ENCODE results near the gene SAMD14.
A peak's percentile ranks its signal among the peaks of the same experiment; 100 is the strongest.

Gene SAMD14

GRCh38 chr17:50129728-50130558, at the start of gene SAMD14:
TSS of gene SAMD14 (minus strand) at chr17:50130160. CDS start at chr17:50124959, 5,201 bp downstream.
- DNase-seq (ENCODE audit: low spot score): no peak

- DNase-seq (ENCODE audit: low spot score): peak; percentile 56
Measured at GRCh38 chr17:50177983-50178834, 48.2 kb upstream of the SAMD14 start.

DNA sequence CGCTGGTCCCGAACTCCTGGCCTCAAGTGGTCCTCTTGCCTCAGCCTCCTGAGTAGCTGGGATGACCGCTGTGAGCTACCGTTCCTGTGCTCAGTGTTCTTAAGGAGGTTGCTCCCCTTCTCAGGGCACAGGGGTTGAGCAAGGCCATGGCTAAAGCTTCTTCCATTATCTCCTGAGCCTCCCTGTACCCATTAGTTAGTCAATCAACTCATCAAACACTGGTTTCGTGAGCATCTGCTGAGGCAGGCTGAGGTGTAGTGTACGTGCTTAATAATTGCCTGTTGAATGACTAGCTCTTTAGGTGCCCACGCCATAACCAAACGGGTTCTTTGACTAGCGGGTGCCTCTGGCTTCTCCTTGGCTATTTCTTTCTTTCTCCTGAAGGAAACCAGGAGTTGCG, 47.5 kb upstream of the SAMD14 start:
- no peak for DNase-seq (ENCODE audit: low spot score)

DNA sequence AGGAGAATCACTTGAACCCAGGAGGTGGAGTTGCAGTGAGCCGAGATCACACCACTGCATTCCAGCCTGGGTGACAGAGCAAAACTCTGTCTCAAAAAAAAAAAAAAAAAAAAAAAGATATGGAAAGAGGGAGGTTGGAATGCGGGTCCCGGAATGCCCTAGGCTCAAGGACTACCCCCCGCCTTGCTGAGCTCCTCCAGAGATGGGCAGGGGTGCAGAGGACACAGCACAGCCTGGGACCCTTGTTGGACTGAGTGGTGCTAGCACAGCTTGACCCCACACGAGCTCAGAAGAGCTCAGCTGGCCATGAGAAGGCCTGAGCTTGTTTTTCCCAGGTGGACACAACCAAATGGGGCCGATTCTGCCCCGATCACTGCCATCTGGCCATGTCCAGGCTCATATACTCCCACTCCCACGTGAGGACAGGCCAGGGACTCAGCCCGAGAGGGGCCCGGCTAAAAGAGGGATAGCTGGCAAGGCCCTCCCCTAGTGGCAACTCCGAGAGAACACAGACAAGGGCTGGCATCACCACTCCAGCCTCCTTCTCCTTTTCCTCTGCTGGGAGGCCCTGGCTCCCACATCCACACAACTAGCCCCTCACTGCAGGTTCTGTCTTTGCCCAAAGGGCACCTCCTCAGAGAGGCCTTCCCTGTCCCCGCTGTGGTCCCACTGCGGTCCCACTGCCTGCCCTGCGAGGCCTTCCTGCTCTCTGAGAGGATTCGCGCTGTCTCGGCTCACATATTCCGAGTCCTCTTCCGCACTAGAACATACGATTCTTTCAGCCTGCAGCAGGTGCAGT, 46.8 kb upstream of the SAMD14 start:
- no peak for DNase-seq (ENCODE audit: low spot score)

- no peak for DNase-seq (ENCODE audit: low spot score)
Measured at GRCh38 chr17:50175035-50175807, 45.3 kb upstream of the SAMD14 start.

DNA sequence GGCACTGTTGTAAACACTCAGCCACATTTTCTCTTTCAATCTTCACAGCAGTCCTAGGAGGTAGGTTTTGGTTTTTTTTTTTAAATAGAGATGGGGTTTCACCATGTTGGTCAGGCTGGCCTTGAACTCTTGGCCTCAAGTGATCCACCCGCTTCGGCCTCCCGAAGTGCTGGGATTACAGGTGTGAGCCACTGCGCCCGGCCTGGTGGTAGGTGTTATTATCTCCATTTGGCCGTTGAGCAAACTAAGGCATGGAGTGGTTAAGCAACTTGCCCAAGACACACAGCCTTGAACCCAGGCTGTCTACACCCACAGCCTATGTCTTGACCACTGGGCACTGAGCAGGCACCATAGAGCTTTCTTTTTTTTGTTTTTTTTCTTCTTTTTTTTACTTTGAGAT, 44.5 kb upstream of the SAMD14 start:
- DNase-seq (ENCODE audit: low spot score): no peak

DNA sequence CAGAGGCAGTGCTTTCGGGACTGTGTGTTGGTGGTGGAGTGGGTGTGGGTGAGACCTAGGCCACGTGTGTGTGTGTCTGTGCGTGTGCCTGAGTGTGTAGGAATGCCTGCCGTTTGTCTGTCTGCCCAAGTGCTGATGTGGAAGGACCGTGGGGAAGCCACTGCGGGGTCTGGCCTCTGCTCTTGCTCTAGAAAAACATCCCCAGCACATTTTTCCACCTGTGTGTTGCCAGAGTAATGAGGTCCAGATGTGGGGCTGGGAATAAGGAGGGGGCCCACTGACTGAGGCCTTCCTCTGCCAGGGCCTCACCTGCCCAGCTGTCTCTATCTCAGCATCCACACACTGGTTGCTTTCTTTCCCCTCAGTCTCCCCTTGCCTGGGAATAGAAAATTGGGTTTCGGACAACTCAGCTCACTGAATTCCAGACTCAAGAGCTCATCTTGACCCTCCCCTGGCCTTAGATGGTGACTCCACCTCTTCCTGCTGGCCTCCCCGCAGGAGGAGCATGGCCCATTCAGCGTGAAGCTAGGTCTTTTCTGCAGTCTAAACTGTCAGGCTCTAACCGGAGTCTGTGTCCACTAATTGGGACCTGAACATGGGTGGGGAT, 43.5 kb upstream of the SAMD14 start:
- no peak for DNase-seq (ENCODE audit: low spot score)

DNA sequence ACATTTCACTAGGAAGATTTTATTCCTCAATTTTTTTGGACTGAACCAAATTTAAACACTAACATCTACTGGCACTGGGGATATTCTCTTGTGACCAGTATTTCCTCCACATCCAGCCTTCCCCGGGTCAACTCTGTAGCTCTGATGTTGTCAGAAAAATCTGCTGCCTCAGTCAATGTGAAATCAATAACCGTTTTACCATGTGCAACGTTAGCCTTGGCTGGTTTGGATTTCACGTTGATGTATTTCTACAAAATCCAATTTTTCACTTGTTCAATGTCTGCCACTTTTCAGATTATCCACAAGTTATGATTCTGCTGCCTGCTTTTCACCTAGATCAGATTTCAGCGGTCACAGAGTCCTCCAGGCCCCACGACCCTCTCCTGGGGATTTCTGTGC, 43.0 kb upstream of the SAMD14 start:
- no peak for DNase-seq (ENCODE audit: low spot score)

DNA sequence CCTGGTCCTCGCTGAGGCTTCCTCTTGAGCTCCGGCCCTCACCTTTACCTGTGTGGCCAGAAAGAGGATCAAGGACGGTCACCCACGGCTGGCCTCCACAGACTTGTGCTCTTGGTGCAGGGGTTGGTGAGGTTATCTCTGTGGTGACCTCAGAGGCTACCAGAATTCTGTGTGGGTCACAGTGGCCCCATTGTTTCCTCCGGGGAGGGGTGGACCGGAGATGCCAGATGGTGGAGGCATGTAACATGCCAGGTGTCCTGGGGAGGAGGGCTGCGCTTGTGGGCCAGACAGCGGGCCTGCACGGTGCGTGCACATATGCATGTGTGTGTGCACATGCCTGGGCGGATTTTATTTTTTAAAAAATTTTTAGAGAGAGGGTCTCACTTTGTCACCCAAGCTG, 42.2 kb upstream of the SAMD14 start:
- no peak for DNase-seq (ENCODE audit: low spot score)

- DNase-seq (ENCODE audit: low spot score): no peak
Measured at GRCh38 chr17:50171371-50172071, 41.6 kb upstream of the SAMD14 start.

GRCh38 chr17:50170662-50171370, 40.9 kb upstream of the SAMD14 start:
- DNase-seq (ENCODE audit: low spot score): peak; percentile 29

- DNase-seq (ENCODE audit: low spot score): no peak
Measured at GRCh38 chr17:50169881-50170459, 40.0 kb upstream of the SAMD14 start.

DNA sequence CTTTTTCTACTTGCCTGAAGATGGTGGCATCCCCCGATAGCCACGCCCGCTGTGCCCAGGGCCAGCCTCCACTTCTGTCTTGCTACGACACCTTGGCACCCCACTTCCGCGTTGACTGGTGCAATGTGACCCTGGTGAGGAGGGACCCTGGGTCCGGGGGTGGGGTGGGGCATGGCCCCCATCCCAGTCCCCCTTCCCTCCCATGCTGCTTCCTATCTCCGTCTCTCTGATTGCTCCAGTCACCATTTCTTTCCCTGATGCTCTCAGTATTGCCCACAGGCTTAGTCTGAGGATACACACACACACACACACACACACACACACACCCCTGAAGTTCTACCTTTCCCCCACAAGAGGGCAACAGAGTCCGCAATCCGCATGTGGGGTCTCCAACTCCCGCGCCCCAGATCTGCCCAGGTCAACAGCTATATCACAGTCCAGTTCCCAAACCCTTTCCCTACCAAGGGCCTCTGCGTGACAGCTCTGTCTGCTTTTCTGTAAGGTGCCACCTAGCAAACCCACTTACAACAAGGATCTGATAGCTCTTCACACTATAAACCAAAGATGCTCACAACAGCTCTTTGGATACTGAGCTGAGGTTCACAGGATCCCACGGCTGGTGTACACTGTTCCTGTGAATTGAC, 39.3 kb upstream of the SAMD14 start:
- peak; percentile 67 for DNase-seq (ENCODE audit: low spot score)

DNA sequence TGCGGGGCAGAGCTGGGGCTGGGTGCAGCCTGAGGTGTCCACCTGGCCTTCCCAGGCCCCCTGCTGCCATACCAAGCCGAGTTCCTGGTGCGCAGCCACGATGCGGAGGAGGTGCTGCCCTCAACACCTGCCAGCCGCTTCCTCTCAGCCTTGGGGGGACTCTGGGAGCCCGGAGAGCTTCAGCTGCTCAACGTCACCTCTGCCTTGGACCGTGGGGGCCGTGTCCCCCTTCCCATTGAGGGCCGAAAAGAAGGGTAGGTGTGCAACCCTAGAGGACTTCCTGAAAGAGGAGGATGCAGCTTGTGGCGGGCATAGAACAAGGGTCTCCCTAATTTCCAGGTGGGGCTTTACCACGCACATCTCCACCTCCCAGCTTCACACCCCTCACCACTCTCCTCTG, 38.4 kb upstream of the SAMD14 start:
- DNase-seq (ENCODE audit: low spot score): no peak

DNA sequence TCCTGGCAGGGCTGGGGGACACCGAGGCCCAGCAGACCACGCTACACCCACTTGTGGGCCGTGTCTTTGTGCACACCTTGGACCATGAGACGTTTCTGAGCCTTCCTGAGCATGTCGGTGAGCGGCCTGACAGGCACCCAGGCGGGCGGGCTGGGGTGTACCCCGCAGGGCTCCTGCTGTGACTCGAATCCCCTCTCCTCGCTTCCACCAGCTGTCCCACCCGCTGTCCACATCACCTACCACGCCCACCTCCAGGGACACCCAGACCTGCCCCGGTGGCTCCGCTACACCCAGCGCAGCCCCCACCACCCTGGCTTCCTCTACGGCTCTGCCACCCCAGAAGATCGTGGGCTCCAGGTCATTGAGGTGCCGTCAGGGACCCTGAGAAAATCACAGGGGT, 37.4 kb upstream of the SAMD14 start:
- no peak for DNase-seq (ENCODE audit: low spot score)

- no peak for DNase-seq (ENCODE audit: low spot score)
Measured at GRCh38 chr17:50166518-50167181, 36.7 kb upstream of the SAMD14 start.

GRCh38 chr17:50165867-50166517, 36.0 kb upstream of the SAMD14 start, which contains the start of gene SGCA:
TSS of gene SGCA (plus strand) at chr17:50166005. CDS start at chr17:50166041, 36 bp downstream.
- no peak for DNase-seq (ENCODE audit: low spot score)

DNA sequence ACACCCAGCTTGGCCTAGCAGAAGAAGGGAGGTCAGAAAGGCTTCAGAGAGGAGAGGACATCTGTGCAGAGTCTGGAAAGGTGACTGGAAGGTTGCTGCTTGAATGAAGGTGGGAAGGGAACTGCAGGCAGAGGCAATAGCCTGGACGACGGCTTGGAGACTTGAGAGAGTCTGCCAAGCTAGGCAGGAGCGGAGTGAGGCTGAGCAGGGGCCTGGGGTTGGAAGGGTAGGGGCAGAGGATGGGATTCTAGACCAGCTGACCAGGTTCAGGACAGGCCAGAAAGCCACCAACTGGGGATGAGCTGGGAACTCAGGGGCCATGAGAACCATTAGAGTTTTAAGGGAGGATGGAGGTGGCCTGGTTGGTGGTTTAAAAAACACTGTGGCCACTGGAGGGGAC, 35.5 kb upstream of the SAMD14 start:
- DNase-seq (ENCODE audit: low spot score): no peak

Data from CD4-positive, alpha-beta T cell treated with Interleukin-2 at 100 ng/mL for 4 hours (primary cell).